HG02798 (cell line): ENCODE results near the gene PSMB2.
"Not testable (repeated sequence)": the region's sequence is repeated elsewhere in the genome, so short reads cannot be mapped to it uniquely, and the experiment has no call there.

Source experiments
- ATAC-seq: cut with Tn5 transposase; IDR thresholded peaks from one replicate; pipeline ENCODE4 v1.9.1; 2021; ENCODE audit warnings: mild to moderate bottlenecking; ENCODE audit not compliant: unreplicated experiment, poor library complexity

The PSMB2 gene

GRCh38 chr1:35597870-35598269 is 43.5 kb downstream of the PSMB2 start:
- no peak for ATAC-seq

GRCh38 chr1:35595684-35596083 is 45.6 kb downstream of the PSMB2 start:
- ATAC-seq: no peak

- ATAC-seq: no peak
Measured at GRCh38 chr1:35594005-35594760, 47.1 kb downstream of the PSMB2 start.

DNA sequence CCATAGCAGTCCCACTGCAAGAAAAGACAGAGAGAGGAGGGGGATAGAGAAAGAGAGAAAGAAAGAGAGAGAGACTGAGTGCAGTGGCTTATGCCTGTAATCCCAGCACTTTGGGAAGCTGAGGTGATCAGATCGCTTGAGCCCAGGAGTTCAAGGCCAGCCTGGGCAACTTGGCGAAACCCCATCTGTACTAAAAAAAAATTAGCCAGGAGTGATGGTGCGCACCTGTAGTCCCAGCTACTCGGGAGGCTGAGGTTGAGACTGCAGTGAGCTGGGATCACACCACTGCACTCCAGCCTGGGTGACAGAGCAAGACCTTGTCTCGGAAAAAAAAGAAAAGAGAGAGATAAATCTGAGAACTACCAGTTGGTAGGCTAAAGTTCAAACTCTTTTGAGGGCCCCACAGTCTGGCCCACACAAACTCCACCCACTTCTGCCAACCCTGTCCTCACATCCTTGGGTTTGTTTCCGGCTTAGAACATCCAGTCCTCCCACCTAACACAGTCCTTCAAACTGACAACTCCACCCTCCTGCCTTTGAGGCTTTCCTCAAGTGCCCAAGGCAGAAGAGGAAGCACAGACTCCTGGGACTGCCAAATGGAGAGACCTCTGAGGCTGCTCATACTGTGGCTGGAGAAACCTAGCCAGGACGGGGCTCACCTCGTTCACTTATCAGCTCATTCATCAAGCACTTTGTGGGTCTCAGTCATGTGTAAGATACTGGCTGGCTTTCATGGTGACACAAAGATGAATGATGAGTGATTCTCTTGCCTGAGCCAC is 48.1 kb downstream of the PSMB2 start:
- ATAC-seq: no peak

GRCh38 chr1:35591211-35591610 is 50.1 kb downstream of the PSMB2 start:
- no peak for ATAC-seq

GRCh38 chr1:35590476-35591040 is 50.8 kb downstream of the PSMB2 start:
- no peak for ATAC-seq

GRCh38 chr1:35589516-35590427 is 51.6 kb downstream of the PSMB2 start:
- ATAC-seq: no peak

DNA sequence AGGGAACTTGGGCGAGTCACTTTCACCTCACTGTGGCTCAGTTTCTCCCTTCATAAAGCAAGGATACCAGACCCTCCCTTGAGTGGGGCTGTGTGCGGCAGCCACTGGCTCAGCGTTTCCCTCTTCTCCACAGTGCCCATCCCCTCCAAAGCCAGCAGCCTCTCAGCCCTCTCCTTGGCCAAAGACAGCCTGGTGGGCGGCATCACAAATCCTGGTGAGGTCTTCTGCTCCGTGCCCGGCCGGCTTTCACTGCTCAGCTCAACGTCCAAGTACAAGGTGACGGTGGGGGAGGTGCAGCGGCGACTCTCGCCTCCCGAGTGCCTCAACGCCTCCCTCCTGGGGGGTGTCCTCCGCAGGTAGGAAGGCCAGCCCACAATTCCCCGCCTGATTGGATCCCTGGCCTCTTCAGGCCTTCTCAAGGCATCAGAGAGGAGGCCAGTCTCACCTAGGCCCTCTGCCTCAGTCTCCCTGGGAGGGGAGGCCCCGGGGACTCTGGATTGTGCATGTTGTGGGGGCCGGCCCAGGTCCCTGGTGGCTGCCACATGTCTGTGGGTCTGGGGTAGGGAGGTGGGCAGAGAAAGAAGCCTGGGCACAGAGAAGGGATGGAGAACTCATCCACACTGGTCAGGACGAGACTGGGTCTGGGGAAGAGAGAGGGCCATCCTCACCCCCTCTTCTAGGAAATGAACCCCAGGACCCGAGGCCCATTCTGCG is 53.0 kb downstream of the PSMB2 start:
- ATAC-seq: no peak

- no peak for ATAC-seq
Measured at GRCh38 chr1:35587736-35588135, 53.6 kb downstream of the PSMB2 start.

GRCh38 chr1:35586808-35587207 is 54.5 kb downstream of the PSMB2 start:
- ATAC-seq: no peak

DNA sequence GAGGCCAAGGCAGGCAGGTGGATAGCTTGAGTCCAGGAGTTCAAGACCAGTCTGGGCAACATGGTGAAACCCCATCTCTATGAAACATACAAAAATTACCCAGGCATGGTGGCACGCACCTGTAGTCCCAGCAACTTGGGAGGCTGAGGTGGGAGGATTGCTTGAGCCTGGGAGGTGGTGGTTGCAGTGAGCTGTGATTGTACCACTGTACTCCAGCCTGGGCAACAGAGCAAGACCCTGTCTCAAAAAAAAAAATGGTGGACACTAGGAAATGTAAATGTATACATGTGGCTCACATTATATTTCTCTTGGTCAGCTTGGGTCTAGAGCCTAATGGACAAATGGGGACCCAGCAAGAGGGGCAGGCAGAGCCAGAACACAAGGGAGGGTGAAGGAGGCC is 55.5 kb downstream of the PSMB2 start:
- ATAC-seq: not testable (repeated sequence)

GRCh38 chr1:35585281-35585680 is 56.0 kb downstream of the PSMB2 start:
- no peak for ATAC-seq

GRCh38 chr1:35581621-35582020 is 59.7 kb downstream of the PSMB2 start:
- ATAC-seq: not testable (repeated sequence)

GRCh38 chr1:35580949-35581388 is 60.4 kb downstream of the PSMB2 start:
- ATAC-seq: no peak

DNA sequence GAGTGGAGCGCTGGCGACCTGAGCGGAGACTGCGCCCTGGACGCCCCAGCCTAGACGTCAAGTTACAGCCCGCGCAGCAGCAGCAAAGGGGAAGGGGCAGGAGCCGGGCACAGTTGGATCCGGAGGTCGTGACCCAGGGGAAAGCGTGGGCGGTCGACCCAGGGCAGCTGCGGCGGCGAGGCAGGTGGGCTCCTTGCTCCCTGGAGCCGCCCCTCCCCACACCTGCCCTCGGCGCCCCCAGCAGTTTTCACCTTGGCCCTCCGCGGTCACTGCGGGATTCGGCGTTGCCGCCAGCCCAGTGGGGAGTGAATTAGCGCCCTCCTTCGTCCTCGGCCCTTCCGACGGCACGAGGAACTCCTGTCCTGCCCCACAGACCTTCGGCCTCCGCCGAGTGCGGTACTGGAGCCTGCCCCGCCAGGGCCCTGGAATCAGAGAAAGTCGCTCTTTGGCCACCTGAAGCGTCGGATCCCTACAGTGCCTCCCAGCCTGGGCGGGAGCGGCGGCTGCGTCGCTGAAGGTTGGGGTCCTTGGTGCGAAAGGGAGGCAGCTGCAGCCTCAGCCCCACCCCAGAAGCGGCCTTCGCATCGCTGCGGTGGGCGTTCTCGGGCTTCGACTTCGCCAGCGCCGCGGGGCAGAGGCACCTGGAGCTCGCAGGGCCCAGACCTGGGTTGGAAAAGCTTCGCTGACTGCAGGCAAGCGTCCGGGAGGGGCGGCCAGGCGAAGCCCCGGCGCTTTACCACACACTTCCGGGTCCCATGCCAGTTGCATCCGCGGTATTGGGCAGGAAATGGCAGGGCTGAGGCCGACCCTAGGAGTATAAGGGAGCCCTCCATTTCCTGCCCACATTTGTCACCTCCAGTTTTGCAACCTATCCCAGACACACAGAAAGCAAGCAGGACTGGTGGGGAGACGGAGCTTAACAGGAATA is 64.0 kb downstream of the PSMB2 start:
- ATAC-seq: peak; percentile 56

GRCh38 chr1:35576766-35577070 is 64.6 kb downstream of the PSMB2 start:
- ATAC-seq: not testable (repeated sequence)

DNA sequence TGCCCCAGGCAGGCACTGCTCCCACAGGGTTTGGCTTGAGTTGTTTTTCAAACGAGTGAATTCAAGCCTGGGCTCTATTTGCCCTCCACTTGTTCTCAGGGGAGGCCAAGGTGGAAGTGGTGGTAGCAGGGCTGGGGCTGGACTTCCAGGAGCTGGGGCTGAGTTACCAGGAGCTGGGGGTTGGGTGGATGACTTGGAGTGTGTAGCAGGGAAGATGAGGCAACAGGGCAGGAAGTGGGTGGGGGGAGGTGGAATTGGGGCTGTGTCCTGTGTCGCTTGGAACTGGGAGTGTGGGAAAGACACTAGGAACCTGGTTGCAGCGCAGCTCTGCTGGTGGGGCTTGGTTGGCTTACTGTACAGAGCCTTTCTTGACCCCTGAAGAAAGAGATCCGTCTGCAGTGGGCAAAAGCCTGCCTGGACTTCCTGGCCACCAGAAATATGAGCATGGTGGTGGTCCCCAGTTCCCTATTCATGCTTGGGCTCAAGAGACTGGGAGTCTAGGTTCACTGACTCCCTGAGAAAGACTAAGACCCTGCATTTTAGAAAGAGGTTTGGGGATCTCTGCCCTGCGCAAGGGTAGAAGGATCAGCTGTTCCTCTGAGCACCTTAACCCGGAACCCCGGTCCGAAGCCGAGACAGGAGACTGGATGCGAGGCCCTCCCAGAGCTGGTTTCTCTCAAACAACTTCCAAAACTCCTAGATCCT is 65.1 kb downstream of the PSMB2 start:
- ATAC-seq: no peak

DNA sequence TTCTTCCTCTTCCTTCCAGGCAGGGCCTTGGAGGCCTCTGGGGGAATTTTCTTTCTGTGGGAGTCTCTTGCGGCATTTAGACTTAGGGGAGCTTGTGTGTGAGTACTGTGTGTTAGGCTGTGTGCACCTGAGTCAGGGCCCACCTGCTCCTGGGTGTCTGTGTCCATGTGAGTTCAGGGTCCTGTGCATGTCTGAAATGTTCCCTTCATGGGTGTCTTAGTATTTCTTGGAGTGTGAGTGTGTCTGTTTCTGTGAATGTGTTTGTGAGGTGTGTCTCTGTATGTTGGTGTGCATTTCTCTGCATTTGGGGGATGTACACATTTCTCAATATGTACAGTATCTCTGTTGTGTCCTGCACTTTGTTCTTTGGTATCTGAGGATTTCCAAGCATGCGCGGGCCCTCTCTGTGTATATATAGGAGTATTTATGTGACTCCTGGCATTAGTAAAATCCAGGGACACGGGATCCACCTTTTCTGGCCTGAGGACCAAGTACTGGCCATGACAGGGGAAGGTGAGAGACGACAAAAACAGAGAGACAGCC is 65.8 kb downstream of the PSMB2 start:
- ATAC-seq: no peak
